ENCODE data around the gene C19orf73.

Gene C19orf73

DNA sequence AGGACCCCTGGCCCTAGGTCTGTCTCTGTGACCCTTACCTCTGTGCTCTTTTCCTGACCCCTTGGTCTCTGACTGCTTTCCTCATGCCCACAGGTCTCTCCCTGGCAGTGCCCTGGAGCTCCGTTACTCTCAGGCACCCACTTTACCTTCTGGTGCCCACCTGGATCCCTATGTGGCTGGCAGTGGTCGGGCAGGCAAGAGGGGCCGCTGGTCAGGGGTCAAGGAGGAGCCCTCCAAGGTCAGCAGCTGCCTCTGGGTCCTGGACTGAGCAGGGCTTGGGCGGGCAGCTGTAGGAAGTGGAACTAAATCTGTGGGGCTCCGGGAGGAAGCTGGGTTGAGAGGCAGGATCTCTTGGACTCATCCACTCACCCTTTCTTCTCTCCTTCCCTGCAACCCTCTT, 16.7 kb upstream of the C19orf73 start:
- TF ChIP-seq, protein P1, sequence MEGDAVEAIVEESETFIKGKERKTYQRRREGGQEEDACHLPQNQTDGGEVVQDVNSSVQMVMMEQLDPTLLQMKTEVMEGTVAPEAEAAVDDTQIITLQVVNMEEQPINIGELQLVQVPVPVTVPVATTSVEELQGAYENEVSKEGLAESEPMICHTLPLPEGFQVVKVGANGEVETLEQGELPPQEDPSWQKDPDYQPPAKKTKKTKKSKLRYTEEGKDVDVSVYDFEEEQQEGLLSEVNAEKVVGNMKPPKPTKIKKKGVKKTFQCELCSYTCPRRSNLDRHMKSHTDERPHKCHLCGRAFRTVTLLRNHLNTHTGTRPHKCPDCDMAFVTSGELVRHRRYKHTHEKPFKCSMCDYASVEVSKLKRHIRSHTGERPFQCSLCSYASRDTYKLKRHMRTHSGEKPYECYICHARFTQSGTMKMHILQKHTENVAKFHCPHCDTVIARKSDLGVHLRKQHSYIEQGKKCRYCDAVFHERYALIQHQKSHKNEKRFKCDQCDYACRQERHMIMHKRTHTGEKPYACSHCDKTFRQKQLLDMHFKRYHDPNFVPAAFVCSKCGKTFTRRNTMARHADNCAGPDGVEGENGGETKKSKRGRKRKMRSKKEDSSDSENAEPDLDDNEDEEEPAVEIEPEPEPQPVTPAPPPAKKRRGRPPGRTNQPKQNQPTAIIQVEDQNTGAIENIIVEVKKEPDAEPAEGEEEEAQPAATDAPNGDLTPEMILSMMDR (IDR thresholded peaks at IDR 0.05; ENCODE audit: borderline replicate concordance, insufficient read depth, low read depth, low read length) = no peak
- H3K4me3 ChIP-seq (ENCODE audit: low read depth, low read length) = no peak overlapping the region

- TF ChIP-seq, protein P1 (IDR thresholded peaks at IDR 0.05; ENCODE audit: borderline replicate concordance, insufficient read depth, low read depth, low read length) = no peak
- no peak overlapping the region for H3K4me3 ChIP-seq (ENCODE audit: low read depth, low read length)
Observed at GRCh38 chr19:49133621-49134454, 14.9 kb upstream of the C19orf73 start.

- H3K4me3 ChIP-seq (ENCODE audit: low read depth, low read length) = no peak overlapping the region
- TF ChIP-seq, protein P1 (IDR thresholded peaks at IDR 0.05; ENCODE audit: borderline replicate concordance, insufficient read depth, low read depth, low read length) = no peak
Observed at GRCh38 chr19:49132974-49133609, 14.1 kb upstream of the C19orf73 start.

DNA sequence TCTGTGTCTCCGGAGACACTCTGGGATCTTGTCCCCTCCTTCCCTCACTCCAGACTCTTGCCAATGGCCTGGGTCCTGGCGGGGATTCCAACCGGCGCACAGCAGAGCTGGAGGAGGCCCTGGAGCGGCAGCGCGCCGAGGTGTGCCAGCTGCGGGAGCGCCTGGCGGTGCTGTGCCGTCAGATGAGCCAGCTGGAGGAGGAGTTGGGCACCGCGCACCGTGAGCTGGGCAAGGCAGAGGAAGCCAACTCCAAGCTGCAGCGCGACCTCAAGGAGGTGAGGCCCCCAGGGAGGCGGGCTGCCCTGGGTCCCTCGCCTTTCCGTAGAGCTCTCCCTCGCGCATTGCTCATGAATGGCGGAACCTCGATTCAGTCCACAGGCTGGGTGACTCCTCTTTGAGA, 11.4 kb upstream of the C19orf73 start:
- TF ChIP-seq, protein P1 (IDR thresholded peaks at IDR 0.05; ENCODE audit: borderline replicate concordance, insufficient read depth, low read depth, low read length) = no peak
- no peak overlapping the region for H3K4me3 ChIP-seq (ENCODE audit: low read depth, low read length)

GRCh38 chr19:49129238-49129583, 10.3 kb upstream of the C19orf73 start:
- H3K4me3 ChIP-seq (ENCODE audit: low read depth, low read length) = no peak overlapping the region
- TF ChIP-seq, protein P1 (IDR thresholded peaks at IDR 0.05; ENCODE audit: borderline replicate concordance, insufficient read depth, low read depth, low read length) = no peak

GRCh38 chr19:49128545-49129237, 9.7 kb upstream of the C19orf73 start:
- no peak overlapping the region for H3K4me3 ChIP-seq (ENCODE audit: low read depth, low read length)
- TF ChIP-seq, protein P1 (IDR thresholded peaks at IDR 0.05; ENCODE audit: borderline replicate concordance, insufficient read depth, low read depth, low read length) = no peak
